GM23248 (cell line): ENCODE data around the gene CEND1. TPM values are rescaled to one million over a fixed set of nuclear protein-coding genes. Genes with fewer than 3 reads are reported as not detected.

ENCODE experiments used
- DNase-seq: peaks from one replicate; pipeline ENCODE4 v3.0.0-alpha.2; 2015
- H2AFZ ChIP-seq: fragments of 200-600 bp; sonication (generic); 2 replicates; pipeline ENCODE4 v1.6.1; 2016; ENCODE audit warnings: antibody characterized with exemption
- H3F3A ChIP-seq: fragments of 200-600 bp; sonication (generic); 2 replicates; pipeline ENCODE4 v1.6.1; 2016; ENCODE audit warnings: mild to moderate bottlenecking, antibody characterized with exemption, mixed run types; ENCODE audit not compliant: insufficient read depth
- H3K27ac ChIP-seq: fragments of 200-600 bp; sonication (generic); 2 replicates; pipeline ENCODE4 v1.5.1; 2016; ENCODE audit warnings: mild to moderate bottlenecking
- H3K27me3 ChIP-seq: fragments of 200-600 bp; sonication (generic); replicated peaks from 2 replicates; pipeline ENCODE4 v1.6.1; 2016; ENCODE audit warnings: mild to moderate bottlenecking; ENCODE audit not compliant: insufficient read depth
- H3K36me3 ChIP-seq: fragments of 200-600 bp; sonication (generic); 2 replicates; pipeline ENCODE4 v1.6.1; 2016; ENCODE audit warnings: low read depth, mild to moderate bottlenecking
- H3K4me1 ChIP-seq: fragments of 200-600 bp; sonication (generic); 2 replicates; pipeline ENCODE4 v1.6.1; 2016; ENCODE audit warnings: mild to moderate bottlenecking; ENCODE audit not compliant: insufficient read depth
- H3K4me2 ChIP-seq: fragments of 200-600 bp; sonication (generic); one replicate; pipeline ENCODE4 v1.6.1; 2016; ENCODE audit warnings: mild to moderate bottlenecking; ENCODE audit not compliant: unreplicated experiment
- H3K4me3 ChIP-seq: fragments of 200-600 bp; sonication (generic); 2 replicates; pipeline ENCODE4 v1.5.1; 2016; ENCODE audit warnings: mild to moderate bottlenecking
- H3K79me2 ChIP-seq: fragments of 200-600 bp; sonication (generic); 2 replicates; pipeline ENCODE4 v1.6.1; 2016; ENCODE audit warnings: mild to moderate bottlenecking; ENCODE audit not compliant: insufficient read depth
- H3K9ac ChIP-seq: fragments of 200-600 bp; sonication (generic); 2 replicates; pipeline ENCODE4 v1.6.1; 2016; ENCODE audit warnings: mild to moderate bottlenecking
- H3K9me2 ChIP-seq: fragments of 200-600 bp; sonication (generic); 2 replicates; pipeline ENCODE4 v1.6.1; 2016; ENCODE audit warnings: mixed run types, mild to moderate bottlenecking, moderate library complexity; ENCODE audit not compliant: insufficient read depth
- H3K9me3 ChIP-seq: fragments of 200-600 bp; sonication (generic); one replicate; pipeline ENCODE4 v1.6.1; 2017; ENCODE audit warnings: low read depth
- H4K20me1 ChIP-seq: fragments of 200-600 bp; sonication (generic); 2 replicates; pipeline ENCODE4 v1.6.0; 2016; ENCODE audit not compliant: insufficient read depth
- EZH2 ChIP-seq: fragments of 200-600 bp; sonication (generic); IDR thresholded peaks from 2 replicates; pipeline ENCODE4 v1.6.1; 2018; ENCODE audit warnings: antibody characterized with exemption, mild to moderate bottlenecking; ENCODE audit not compliant: insufficient read depth, poor library complexity, severe bottlenecking
- EZH2phosphoT487 ChIP-seq: fragments of 200-600 bp; sonication (generic); IDR thresholded peaks from 2 replicates; pipeline ENCODE4 v1.6.1; 2018; ENCODE audit warnings: antibody characterized with exemption, moderate library complexity, mild to moderate bottlenecking, low read depth; ENCODE audit not compliant: insufficient read depth
- WGBS, 2 experiments: methylation state at CpG; one replicate each; pipeline ENCODE4 v1.1.6; 2015 to 2017; ENCODE audit warnings: low lambda C conversion rate in 2 of 2, low coverage in 1 of 2; ENCODE audit errors: missing lambda C conversion rate in 2 of 2; 5-methylcytosine and 5-hydroxymethylcytosine counted together
- in situ Hi-C: fragments of 300-500 bp; cut with MboI; formaldehyde crosslinking; loops from 2 replicates; pipeline ENCODE4 v1.15.0; 2020
- polyA plus RNA-seq: library from polyadenylated mRNA; unstranded; fragments of >200 nt; fragmentation: Nextera tagmentation; extraction: Ambion mirVana; gene quantifications from 2 replicates; pipeline ENCODE4 v1.2.1, GENCODE V29; 2016
- total RNA-seq: library from RNA; depleted of rRNA; stranded (reverse); fragments of >200 nt; shearing (Covaris generic); gene quantifications from 2 replicates; pipeline ENCODE4 v1.2.3, GENCODE V29; 2014

Gene CEND1
- total and polyA plus RNA-seq, 2 experiments from 2014 or later, result 2.1 to 3.4 TPM

DNA sequence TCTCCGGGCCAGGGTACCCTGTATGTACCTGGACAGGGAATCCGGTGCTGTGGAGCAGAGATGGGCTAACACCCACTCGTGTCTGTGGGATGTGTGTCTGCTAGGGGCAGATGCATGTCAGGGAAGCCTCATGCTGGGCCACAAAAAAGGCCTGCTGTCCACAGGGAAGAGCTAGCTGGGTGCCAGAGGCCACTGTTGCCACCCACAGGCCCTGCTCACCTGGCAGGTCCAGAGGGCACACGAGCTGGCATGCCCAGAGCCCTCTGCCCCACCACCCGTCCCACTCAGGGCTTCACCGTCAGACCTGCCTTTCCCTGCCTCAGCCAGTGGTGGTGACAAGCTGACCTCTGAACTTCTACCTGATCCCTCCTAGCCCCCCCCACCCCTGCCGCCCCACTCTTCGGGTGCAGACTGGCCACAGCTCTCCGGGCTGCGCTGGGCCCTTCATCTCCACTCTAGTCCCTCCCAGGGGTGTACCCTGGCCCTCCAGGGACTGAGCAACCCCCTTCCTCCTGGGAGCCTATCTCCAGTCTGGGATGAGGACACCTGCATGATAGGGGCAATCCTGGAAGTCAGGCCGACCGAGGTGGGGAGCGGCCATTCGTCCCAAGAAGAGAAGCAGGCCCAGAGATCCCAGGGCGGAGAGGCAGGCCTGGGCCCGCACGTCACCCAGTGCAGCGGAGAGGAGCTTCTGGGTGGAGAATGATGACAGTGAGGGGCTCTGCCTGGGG lies 6.8 kb upstream of the CEND1 start:
- Histone ChIP-seq H3K9me3 (no peaks in the 10 kb centered on the region), H3K9ac (peak overlapping the region; percentile 85), H3K4me2 (peak overlapping the region; percentile 84), H3K4me3 (peak overlapping the region; percentile 82), H4K20me1 (no peaks in the 10 kb centered on the region), H3K27ac (peak overlapping the region; percentile 86), H3K4me1 (peaks cover 6% of the 10 kb centered on the region), H3K9me2 (no peaks in the 10 kb centered on the region), H3F3A (peaks cover 4% of the 10 kb centered on the region; the same call in 1 of the 2 replicates), H3K79me2 (peaks cover 12% of the 10 kb centered on the region), H3K27me3 (no peaks in the 10 kb centered on the region), H2AFZ (peak overlapping the region; percentile 75), H3K36me3 (no peaks in the 10 kb centered on the region)
- DNase-seq, result no peak
- in situ Hi-C loops, result no loop called here
- 2 to 5% methylated on average over 12 to 18 of the region's 18 CpGs for WGBS, 2 experiments
- TF ChIP-seq EZH2phosphoT487, result no peak
- TF ChIP-seq EZH2, result no peak

DNA sequence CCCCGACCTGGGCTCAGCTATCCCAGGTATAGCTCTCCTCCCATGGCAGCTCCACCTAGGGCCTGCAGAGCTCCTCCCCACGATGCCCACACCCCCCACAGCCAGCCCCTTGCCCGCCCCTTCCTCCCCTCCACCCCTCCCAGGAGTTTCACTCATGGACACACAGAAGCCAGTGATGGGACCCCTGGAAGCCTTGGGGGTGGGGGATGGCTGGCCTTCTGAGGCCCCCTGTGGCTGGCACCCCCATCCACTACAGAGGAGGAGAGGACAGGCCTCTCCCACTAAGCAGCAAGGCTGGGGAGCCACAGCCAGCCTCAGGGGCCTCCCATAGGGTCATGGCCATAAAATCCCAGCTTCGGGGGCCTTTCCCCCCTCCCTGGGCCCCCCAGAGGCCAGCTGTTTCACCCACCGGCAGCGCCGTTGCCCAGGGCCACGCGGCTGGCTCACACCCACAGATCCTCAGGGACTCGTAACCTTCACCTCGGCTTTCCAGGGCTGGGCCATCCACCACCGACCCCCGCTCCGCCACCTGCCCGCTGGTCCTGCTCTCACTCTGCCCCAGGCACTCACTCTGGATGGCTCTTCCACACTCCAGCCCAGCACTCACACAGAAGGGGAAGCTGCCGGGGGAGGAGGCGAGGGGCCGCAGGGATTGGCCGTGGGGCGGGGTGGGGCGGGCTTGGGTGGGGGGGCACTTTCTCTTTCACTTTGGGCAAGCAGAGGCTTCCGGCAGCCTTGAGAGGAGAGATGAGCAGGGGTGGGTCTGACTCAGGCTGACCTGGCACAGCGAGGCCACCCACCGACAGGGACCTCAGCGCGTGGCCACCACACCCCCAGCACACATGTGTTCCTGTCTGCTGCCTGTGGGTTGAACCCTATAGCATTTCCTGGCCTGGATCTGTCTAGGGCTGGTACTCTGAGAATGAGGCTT lies 6.0 kb upstream of the CEND1 start:
- TF ChIP-seq EZH2phosphoT487, result no peak
- no peak for TF ChIP-seq EZH2
- no peaks in the 10 kb centered on the region for H4K20me1 ChIP-seq
- peak; percentile 96 for DNase-seq
- no peaks in the 10 kb centered on the region for H3K27me3 ChIP-seq
- in situ Hi-C loops, result no loop called here
- no peak overlapping the region for H2AFZ ChIP-seq
- H3K79me2 ChIP-seq, result peaks cover 12% of the 10 kb centered on the region
- H3K4me2 ChIP-seq, result peak overlapping the region; percentile 84
- peak overlapping the region; percentile 86 for H3K27ac ChIP-seq
- peak overlapping the region; percentile 85 for H3K9ac ChIP-seq
- WGBS, 2 experiments, result 1 to 6% methylated on average over 14 to 24 of the region's 26 CpGs
- peaks cover 6% of the 10 kb centered on the region for H3K4me1 ChIP-seq
- no peaks in the 10 kb centered on the region for H3K9me2 ChIP-seq
- peak overlapping the region; percentile 82 for H3K4me3 ChIP-seq
- H3F3A ChIP-seq, result peaks cover 4% of the 10 kb centered on the region; the same call in 1 of the 2 replicates
- H3K9me3 ChIP-seq, result no peaks in the 10 kb centered on the region
- no peaks in the 10 kb centered on the region; the same call in 1 of the 2 replicates for H3K36me3 ChIP-seq

DNA sequence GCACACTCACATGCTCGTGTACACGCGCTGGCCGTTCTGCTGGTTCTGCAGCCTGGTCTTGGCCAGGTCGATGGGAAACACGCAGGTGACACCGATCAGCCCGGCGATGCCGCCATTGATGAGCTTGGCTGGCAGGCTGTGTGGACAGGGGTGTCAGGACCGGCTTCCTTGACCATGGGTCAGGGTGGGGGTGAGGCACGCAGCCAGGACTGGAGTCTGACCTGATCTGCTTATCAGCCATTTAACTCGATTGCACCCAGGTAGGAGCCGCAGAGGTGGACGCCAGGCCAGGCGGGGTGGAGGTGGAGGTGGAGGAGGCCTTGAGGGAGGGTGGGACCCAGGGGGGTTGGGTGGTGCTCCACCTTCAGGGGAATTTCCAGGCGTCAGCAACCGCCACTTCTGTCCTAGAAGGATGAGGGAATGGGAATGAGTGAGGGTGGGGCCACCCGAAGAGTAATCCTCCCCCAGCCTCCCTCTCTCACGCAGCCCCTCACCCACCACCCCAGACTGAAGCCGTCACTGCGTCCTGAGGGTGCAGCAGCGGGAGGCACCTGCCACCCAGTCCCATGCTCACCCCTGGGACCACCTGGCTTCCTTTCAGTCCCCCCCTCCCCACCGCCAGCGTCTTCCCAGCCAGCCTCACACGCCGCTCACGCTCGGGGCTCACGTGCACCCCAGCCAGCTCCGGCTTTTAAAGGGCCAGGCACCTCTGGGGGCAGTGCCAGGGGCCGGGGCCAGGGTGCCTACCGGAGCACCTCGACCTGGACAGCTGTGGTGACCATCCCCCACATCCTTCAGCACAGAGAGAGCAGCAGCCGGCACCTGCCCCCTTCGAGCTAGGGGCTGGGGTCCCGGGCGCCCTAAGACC lies 5.1 kb upstream of the CEND1 start:
- Histone ChIP-seq H4K20me1 (no peaks in the 10 kb centered on the region), H3K9me2 (no peaks in the 10 kb centered on the region), H2AFZ (no peak overlapping the region), H3K36me3 (no peaks in the 10 kb centered on the region; the same call in 1 of the 2 replicates), H3K4me2 (peak overlapping the region; percentile 78), H3K9me3 (no peaks in the 10 kb centered on the region), H3K79me2 (peaks cover 12% of the 10 kb centered on the region), H3K27me3 (no peaks in the 10 kb centered on the region), H3K27ac (peak overlapping the region; percentile 64; the same call in 1 of the 2 replicates), H3K9ac (peak overlapping the region; percentile 78), H3K4me3 (peak overlapping the region; percentile 76), H3F3A (peaks cover 8% of the 10 kb centered on the region; the same call in 1 of the 2 replicates), H3K4me1 (peaks cover 6% of the 10 kb centered on the region)
- in situ Hi-C loops, result no loop called here
- peak; percentile 64 for DNase-seq
- WGBS, 2 experiments, result 29 to 49% methylated on average over 21 to 36 of the region's 38 CpGs
- no peak for TF ChIP-seq EZH2phosphoT487
- TF ChIP-seq EZH2, result no peak
